HG02763 (cell line): ENCODE data around the gene ITGB5.

Experiments
- ATAC-seq: cut with Tn5 transposase; IDR thresholded peaks from one replicate; pipeline ENCODE4 v1.9.1; 2021; ENCODE audit warnings: mild to moderate bottlenecking, moderate library complexity; ENCODE audit not compliant: unreplicated experiment

The ITGB5 gene

GRCh38 chr3:124816206-124816605 is 71.0 kb downstream of the ITGB5 start:
- no peak for ATAC-seq

GRCh38 chr3:124815781-124816180 is 71.4 kb downstream of the ITGB5 start:
- ATAC-seq = no peak

DNA sequence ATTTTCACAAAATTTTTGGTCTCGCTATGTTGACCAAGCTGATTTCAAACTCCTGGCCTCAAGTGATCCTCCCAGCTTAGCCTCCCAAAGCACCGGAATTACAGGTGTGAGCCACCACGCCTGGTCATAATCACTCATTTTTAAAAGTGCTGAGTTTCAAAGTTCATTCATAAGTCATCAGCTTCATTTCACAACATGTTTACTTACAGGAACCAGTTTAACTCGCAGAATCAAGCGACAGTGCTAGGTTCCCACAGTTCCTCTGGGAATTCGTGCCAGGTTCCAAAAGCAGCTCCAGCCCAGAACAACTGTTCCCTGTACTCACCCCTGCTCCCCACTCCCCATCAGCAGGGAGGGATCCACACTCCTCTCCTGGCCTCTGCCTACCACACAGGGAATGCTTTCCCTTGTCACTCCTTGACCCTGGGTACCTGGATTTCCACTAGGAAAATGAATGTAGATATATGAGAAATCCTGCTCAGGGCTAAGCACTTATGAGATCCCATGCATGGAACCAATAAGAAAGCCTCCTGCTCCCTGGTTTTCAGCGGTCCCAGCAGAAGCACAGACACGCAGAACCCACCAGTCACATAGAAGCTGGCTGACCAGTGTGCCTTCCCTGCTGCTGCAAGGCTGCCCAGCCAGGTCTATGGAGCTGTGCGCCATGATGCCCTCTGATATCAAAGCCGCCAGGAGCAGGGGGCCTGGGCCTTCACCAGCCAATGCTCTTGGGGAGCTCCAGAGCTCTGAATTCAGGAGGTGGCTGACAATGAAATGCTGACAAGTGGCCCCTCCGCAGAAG is 72.3 kb downstream of the ITGB5 start:
- no peak for ATAC-seq

DNA sequence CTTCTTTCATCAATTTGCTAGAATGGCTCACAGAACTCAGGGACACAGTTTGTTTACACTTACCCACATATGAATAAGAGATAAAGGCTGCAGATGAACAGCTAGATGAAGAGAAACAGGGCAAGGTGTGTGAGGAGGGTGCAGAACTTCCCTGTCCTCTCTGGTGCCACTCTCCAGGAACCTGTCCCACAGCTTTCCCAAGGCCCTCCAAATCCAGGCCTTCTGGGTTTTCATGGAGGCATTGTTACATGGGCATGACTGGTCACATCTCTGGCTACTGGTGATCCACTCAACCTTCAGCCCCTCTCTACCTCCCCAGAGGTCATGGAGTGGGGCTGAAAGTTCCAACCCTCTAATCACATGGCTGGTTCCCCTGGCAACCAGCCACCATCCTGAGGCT is 73.6 kb downstream of the ITGB5 start:
- no peak for ATAC-seq

- no peak for ATAC-seq
Observed at GRCh38 chr3:124812291-124813265, 74.6 kb downstream of the ITGB5 start.

DNA sequence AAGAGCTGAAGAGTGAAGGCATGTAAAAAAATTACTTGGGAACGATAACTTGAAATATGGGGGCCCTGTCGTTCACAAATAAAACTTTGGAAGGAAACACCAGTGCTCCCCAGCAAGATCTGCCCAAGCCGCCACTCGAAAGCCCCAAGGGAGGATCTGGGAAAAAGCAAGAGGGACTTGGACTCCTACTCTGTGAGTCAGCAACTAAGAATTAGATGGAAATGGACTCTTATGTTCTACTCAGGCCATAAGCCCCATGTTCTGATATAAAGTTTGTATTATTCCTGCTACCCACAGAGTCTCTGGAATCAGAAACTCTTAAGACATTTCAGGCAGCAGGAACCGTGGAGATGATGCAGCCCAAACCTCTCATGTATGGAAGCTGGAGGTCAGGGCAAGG is 75.7 kb downstream of the ITGB5 start:
- no peak for ATAC-seq

DNA sequence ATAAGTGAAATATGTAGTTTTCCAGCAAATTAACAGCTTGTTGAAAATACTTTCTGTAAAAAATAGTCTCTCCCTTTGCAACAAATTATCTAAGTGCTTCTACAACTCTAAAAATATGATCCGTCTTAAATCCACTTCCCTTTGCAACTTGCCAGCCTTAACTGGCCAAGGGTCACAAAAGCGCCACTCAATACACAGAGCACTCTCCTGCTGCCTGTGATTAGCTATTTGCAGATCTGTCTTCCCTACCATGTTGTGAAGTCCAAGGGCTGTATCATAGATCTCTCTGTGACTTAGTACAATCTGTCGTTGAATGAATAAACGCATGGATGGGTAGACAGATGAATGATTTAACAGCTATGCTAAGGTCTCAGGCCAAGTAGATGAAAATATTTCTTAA is 76.2 kb downstream of the ITGB5 start:
- ATAC-seq = no peak

DNA sequence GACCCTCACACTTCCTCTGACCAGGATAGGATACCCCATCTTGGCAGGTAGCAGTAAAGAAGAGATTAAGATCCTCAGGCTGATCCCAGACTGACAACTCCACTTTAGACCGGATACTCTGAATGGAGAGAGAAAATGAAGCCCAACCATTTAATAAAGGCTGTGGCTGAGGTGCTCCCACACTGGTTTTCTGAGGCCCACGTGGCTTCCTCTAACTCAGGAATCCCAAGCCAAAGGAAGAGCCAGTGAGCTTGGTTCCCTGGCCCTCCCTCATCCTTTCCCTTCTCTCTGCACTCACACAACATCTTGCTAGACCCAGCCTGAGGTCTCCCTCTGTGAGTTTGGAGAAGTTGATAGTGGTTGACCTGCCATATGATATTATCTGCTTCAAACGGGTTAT is 78.1 kb downstream of the ITGB5 start:
- ATAC-seq = no peak

- ATAC-seq = no peak
Observed at GRCh38 chr3:124805671-124806070, 81.5 kb downstream of the ITGB5 start.

GRCh38 chr3:124804875-124805274 is 82.3 kb downstream of the ITGB5 start:
- ATAC-seq = no peak

DNA sequence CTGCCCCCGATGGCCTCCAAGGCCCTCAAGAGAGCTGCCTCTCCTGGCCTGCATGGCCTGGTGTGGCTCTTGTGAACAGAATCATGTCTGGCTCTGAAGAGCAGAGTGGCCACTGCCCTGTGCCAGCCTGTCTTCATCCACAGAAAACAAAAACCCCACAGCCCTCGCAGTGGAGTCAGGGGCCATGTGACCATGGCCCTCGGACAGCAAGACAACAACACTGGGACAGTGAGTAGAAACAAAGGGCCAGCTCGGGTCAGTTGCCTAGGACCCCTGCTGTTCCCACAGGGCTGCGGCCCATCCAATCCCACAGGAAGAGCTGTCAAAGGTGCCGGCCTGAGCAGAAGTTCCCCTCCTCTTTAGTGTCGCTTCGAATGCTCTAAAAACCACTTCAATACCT is 84.5 kb downstream of the ITGB5 start:
- ATAC-seq = no peak

- ATAC-seq = no peak
Observed at GRCh38 chr3:124802061-124802698, 85.0 kb downstream of the ITGB5 start.

- no peak for ATAC-seq
Observed at GRCh38 chr3:124800511-124801258, 86.5 kb downstream of the ITGB5 start.

DNA sequence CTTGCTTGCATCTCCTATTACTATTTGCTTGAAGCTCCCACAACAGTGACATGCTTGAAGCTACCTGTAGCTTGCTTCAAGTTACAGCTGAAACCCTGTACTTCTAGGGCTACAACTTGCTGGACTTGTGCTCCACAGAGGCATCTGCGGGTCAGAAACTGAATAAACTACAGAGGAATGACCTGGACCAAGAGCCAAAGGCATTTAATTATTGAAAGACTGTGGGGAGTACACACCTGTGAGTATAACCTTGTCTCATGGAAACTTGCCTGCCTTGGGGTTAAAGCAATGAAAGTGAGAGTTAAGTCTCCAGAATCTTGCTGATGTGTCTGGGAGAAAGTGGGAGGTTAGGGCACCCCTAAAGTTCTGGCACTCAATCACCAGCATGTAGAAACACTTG is 87.1 kb downstream of the ITGB5 start:
- ATAC-seq = no peak

GRCh38 chr3:124799676-124800075 is 87.5 kb downstream of the ITGB5 start:
- ATAC-seq = no peak

DNA sequence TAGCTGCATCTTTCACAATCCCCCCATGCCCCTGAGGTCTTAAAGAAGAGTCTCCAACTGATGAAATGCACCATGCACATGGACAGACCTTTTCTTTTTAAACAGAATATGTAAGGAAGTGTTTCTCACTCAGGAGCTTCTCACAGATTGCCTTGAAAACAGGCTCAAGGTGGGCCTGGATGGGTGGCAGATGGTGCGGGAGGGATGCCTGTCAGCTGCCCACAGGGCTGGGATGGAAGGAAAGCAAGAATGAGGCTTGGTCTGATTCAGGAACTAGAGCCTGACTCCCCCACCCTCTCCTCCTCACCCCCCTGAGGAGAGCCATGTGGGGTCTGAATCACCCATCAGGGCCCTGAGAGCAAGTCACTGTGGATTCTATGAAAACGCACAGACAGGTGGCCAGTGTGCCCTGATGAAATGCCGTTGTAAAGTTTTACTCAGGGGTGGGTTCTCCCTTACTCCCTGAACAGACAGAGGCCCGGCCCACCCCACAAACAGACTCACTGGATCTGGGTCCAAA is 89.7 kb downstream of the ITGB5 start:
- no peak for ATAC-seq

DNA sequence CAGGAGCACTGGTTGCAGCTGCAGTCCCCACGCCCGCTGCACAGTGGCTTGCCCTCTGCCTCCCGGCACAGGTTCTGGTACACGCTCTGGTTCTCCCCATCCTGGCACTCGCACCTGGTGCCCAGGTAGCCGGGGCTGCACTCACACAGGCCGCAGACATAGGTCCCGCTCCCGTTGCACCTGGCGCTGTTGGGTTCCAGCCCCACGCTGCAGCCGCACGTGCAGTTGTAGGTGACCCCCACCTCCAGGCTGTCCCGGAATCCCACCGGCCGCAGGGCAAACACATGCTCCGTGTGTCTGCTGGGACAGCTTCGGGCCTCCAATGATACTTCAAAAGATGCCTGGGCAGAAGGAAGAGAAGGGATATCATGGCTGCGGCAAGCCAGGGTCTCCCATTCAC is 90.7 kb downstream of the ITGB5 start:
- ATAC-seq = no peak

- ATAC-seq = no peak
Observed at GRCh38 chr3:124793054-124793739, 94.0 kb downstream of the ITGB5 start.

- ATAC-seq = no peak
Observed at GRCh38 chr3:124792341-124793040, 94.7 kb downstream of the ITGB5 start.
